Liver (tissue), 9 donors: Measurements from ENCODE around the gene NOTCH1. TPM values are rescaled to one million over a fixed set of nuclear protein-coding genes. Genes with fewer than 3 reads are reported as not detected.

Experiments used
- DNase-seq: peaks from one replicate; pipeline ENCODE4 v3.0.0-alpha.2; 2017; ENCODE audit warnings: low spot score
- H3K27ac ChIP-seq, 2 donors: one replicate each; pipeline ENCODE4 v1.7.0; 2013; ENCODE audit warnings: inconsistent platforms in 2 of 2, low read length in 2 of 2, control low read depth in 1 of 2, low read depth in 1 of 2, mild to moderate bottlenecking in 1 of 2
- H3K27me3 ChIP-seq, 4 donors: one replicate each; pipeline versions ENCODE4 v1.6.1 to v1.7.0; 2013; ENCODE audit warnings: low read length in 3 of 4, inconsistent platforms in 1 of 4, mild to moderate bottlenecking in 1 of 4, moderate library complexity in 1 of 4; ENCODE audit not compliant: control insufficient read depth in 4 of 4, insufficient read depth in 4 of 4
- H3K36me3 ChIP-seq, 4 donors: one replicate each; pipeline versions ENCODE4 v1.6.1 to v1.7.0; 2013; ENCODE audit warnings: low read length in 3 of 4, mild to moderate bottlenecking in 3 of 4, low read depth in 1 of 4, moderate library complexity in 1 of 4; ENCODE audit not compliant: control insufficient read depth in 4 of 4, insufficient read depth in 3 of 4
- H3K4me1 ChIP-seq, 4 donors: one replicate each; pipeline versions ENCODE4 v1.6.1 to v1.7.0; 2013; ENCODE audit warnings: low read length in 3 of 4, mild to moderate bottlenecking in 3 of 4, moderate library complexity in 1 of 4; ENCODE audit not compliant: control insufficient read depth in 4 of 4, insufficient read depth in 4 of 4
- H3K4me3 ChIP-seq, 3 donors: one replicate each; pipeline versions ENCODE4 v1.6.1 to v1.7.0; 2013; ENCODE audit warnings: low read length in 3 of 3, control low read depth in 1 of 3, low read depth in 1 of 3, mild to moderate bottlenecking in 1 of 3
- H3K9ac ChIP-seq, 2 donors: one replicate each; pipeline ENCODE4 v1.7.0; 2013; ENCODE audit warnings: low read length in 2 of 2, mild to moderate bottlenecking in 2 of 2, moderate library complexity in 2 of 2, control low read depth in 1 of 2, low read depth in 1 of 2
- H3K9me3 ChIP-seq, 4 donors: one replicate each; pipeline versions ENCODE4 v1.6.1 to v1.7.0; 2013; ENCODE audit warnings: low read length in 3 of 4; ENCODE audit not compliant: control insufficient read depth in 4 of 4
- EGR1 ChIP-seq, 2 donors: IDR thresholded peaks; 2 replicates each; pipeline ENCODE4 v1.6.1; 2016 to 2018; ENCODE audit warnings: antibody characterized with exemption in 2 of 2, low read depth in 2 of 2
- GABPA ChIP-seq, 2 donors: IDR thresholded peaks in 1 of 2; conservative IDR thresholded peaks in 1 of 2; 2 replicates each; pipeline ENCODE4 v1.6.1; 2016; ENCODE audit warnings: antibody characterized with exemption in 2 of 2, mild to moderate bottlenecking in 1 of 2, moderate library complexity in 1 of 2
- HNF4A ChIP-seq, 2 donors: conservative IDR thresholded peaks; 2 replicates each; pipeline ENCODE4 v1.6.1; 2016; ENCODE audit warnings: antibody characterized with exemption in 2 of 2, mild to moderate bottlenecking in 2 of 2
- HNF4G ChIP-seq: IDR thresholded peaks from 2 replicates; pipeline ENCODE4 v1.6.1; 2016; ENCODE audit warnings: antibody characterized with exemption
- JUND ChIP-seq, 2 donors: IDR thresholded peaks; 2 replicates each; pipeline ENCODE4 v1.6.1; 2016; ENCODE audit warnings: antibody characterized with exemption in 2 of 2
- MAX ChIP-seq: IDR thresholded peaks from 2 replicates; pipeline ENCODE4 v1.6.1; 2016; ENCODE audit warnings: antibody characterized with exemption
- NR2F2 ChIP-seq: IDR thresholded peaks from 2 replicates; pipeline ENCODE4 v1.6.1; 2016; ENCODE audit warnings: antibody characterized with exemption
- RAD21 ChIP-seq, 2 donors: IDR thresholded peaks; 2 replicates each; pipeline ENCODE4 v1.6.1; 2016; ENCODE audit warnings: antibody characterized with exemption in 2 of 2, mild to moderate bottlenecking in 2 of 2
- REST ChIP-seq: IDR thresholded peaks from 2 replicates; pipeline ENCODE4 v1.6.1; 2016; ENCODE audit warnings: antibody characterized with exemption, mild to moderate bottlenecking
- SP1 ChIP-seq: IDR thresholded peaks from 2 replicates; pipeline ENCODE4 v1.6.1; 2018; ENCODE audit warnings: antibody characterized with exemption, mild to moderate bottlenecking
- YY1 ChIP-seq: IDR thresholded peaks from 2 replicates; pipeline ENCODE4 v1.6.1; 2016; ENCODE audit warnings: antibody characterized with exemption, mild to moderate bottlenecking
- WGBS: extraction: QIAGEN DNeasy Blood & Tissue Kit; methylation state at CpG from one replicate; pipeline ENCODE4 v1.1.7; 2013; 5-methylcytosine and 5-hydroxymethylcytosine counted together
- polyA plus RNA-seq, 2 donors: library from polyadenylated mRNA; stranded (reverse) in 1 of 2; unstranded in 1 of 2; fragments of 200-250 nt in 1 of 2; fragments of >200 nt in 1 of 2; fragmentation: Nextera tagmentation in 1 of 2; extraction: Ambion mirVana in 1 of 2; gene quantifications; one replicate each; pipeline versions ENCODE4 v1.2.1 to v1.2.3, GENCODE V29; 2013 to 2015
- total RNA-seq, 2 donors: library from RNA; depleted of rRNA; stranded (reverse); fragments of >200 nt; gene quantifications; one replicate each; pipeline ENCODE4 v1.2.3, GENCODE V29; 2014
- TF ChIP-seq, protein P1 (sequence below): fragments of 150-350 bp; IDR thresholded peaks from 2 replicates; pipeline ENCODE4 v1.5.1; 2017; ENCODE audit warnings: improper control_type of control experiment, low read depth, low read length; ENCODE audit not compliant: missing input control
- donor health status: healthy.
- donor health status: healthy.
- donor health status: healthy.
- donor health status: healthy.
- donor health status: healthy.

NOTCH1 gene
- total and polyA plus RNA-seq, 4 donors: 2.4 to 22.3 (median 8.5) TPM

- Histone ChIP-seq H3K36me3 (peaks cover 0 to 5% (median under 1%) of the 10 kb centered on the region in 4 donors), H3K4me3 (peak within 1 kb of the TSS; percentile 90 to 93 (median 92)), H3K4me1 (peaks cover 17 to 51% (median 40%) of the 10 kb centered on the region in 4 donors), H3K27ac (peak within 1 kb of the TSS; percentile 96 to 100), H3K9ac (peak within 1 kb of the TSS; percentile 93 to 95), H3K9me3 (no peaks in the 10 kb centered on the region), H3K27me3 (no peaks in the 10 kb centered on the region)
- peak; percentile 100 for DNase-seq
- 1% methylated on average over 109 of the region's 109 CpGs for WGBS
- TF ChIP-seq HNF4G: no peak
- peak; percentile 91 for TF ChIP-seq YY1
- TF ChIP-seq SP1: peak; percentile 69
- no peak for TF ChIP-seq EGR1 (IDR thresholded peaks at IDR 0.05; ENCODE audit: low read depth in 2 of 2)
- TF ChIP-seq, protein P1, sequence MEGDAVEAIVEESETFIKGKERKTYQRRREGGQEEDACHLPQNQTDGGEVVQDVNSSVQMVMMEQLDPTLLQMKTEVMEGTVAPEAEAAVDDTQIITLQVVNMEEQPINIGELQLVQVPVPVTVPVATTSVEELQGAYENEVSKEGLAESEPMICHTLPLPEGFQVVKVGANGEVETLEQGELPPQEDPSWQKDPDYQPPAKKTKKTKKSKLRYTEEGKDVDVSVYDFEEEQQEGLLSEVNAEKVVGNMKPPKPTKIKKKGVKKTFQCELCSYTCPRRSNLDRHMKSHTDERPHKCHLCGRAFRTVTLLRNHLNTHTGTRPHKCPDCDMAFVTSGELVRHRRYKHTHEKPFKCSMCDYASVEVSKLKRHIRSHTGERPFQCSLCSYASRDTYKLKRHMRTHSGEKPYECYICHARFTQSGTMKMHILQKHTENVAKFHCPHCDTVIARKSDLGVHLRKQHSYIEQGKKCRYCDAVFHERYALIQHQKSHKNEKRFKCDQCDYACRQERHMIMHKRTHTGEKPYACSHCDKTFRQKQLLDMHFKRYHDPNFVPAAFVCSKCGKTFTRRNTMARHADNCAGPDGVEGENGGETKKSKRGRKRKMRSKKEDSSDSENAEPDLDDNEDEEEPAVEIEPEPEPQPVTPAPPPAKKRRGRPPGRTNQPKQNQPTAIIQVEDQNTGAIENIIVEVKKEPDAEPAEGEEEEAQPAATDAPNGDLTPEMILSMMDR: no peak
- TF ChIP-seq REST: no peak
- no peak for TF ChIP-seq JUND (IDR thresholded peaks at IDR 0.05)
- TF ChIP-seq GABPA (IDR thresholded peaks at IDR 0.05 in 1 of 2, conservative IDR thresholded peaks at IDR 0.05 in 1 of 2): peak in 1 of 2 donors; percentile 35
- no peak for TF ChIP-seq HNF4A (conservative IDR thresholded peaks at IDR 0.05)
- no peak for TF ChIP-seq MAX
- TF ChIP-seq NR2F2: no peak
- no peak for TF ChIP-seq RAD21 (IDR thresholded peaks at IDR 0.05)
Measured at GRCh38 chr9:136482793-136483588, 62.9 kb downstream of the NOTCH1 start, which contains the start of gene SEC16A. SEC16A (minus strand) TSS chr9:136483040; CDS start chr9:136477615, 5,425 bp downstream.

- no peak for DNase-seq
- Histone ChIP-seq H3K27ac (peak overlapping the region; percentile 96 to 98), H3K4me3 (peak overlapping the region; percentile 90 to 93 (median 92)), H3K27me3 (no peaks in the 10 kb centered on the region), H3K9ac (peak overlapping the region; percentile 87 to 93), H3K4me1 (peaks cover 17 to 44% (median 34%) of the 10 kb centered on the region in 4 donors), H3K36me3 (peaks cover 6 to 9% (median 6%) of the 10 kb centered on the region in 4 donors), H3K9me3 (no peaks in the 10 kb centered on the region)
- WGBS: 1% methylated on average over 39 of the region's 39 CpGs
- TF ChIP-seq, protein P1: no peak
- TF ChIP-seq SP1: peak; percentile 29
- peak; percentile 23 to 31 for TF ChIP-seq HNF4A (conservative IDR thresholded peaks at IDR 0.05)
Measured at GRCh38 chr9:136482046-136482792, 63.6 kb downstream of the NOTCH1 start.
